Stimulated activated CD4-positive, alpha-beta T cell treated with anti-CD3 and anti-CD28 coated beads, Interleukin-4, amount 100 ng/mL, for 48 hours (primary cell): Measurements from ENCODE around the gene GMDS.

Source experiments
- DNase-seq, 2 donors: peaks; one replicate each; pipeline ENCODE4 v3.0.0-alpha.2; 2020; ENCODE audit warnings: low read depth in 2 of 2

GMDS gene

DNA sequence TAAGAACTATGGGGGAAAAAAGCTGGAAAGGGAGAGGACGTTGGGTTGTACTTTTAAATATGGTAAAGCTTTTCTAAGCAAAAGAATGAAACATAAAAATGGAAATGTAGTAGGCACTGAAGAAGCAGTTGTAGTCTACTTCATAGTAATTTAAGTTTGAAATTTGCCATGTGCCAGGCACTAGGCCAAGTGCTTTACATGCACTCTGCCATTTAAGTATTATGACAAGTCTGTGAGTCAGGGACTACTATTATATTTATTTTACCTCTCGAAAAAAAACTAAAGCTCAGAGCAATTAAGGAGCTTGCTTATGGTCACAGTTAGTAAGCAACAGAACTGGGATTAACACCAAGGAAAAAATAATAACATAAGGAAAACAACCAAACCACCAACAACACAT, 257.8 kb downstream of the GMDS start:
- no peak for DNase-seq

DNA sequence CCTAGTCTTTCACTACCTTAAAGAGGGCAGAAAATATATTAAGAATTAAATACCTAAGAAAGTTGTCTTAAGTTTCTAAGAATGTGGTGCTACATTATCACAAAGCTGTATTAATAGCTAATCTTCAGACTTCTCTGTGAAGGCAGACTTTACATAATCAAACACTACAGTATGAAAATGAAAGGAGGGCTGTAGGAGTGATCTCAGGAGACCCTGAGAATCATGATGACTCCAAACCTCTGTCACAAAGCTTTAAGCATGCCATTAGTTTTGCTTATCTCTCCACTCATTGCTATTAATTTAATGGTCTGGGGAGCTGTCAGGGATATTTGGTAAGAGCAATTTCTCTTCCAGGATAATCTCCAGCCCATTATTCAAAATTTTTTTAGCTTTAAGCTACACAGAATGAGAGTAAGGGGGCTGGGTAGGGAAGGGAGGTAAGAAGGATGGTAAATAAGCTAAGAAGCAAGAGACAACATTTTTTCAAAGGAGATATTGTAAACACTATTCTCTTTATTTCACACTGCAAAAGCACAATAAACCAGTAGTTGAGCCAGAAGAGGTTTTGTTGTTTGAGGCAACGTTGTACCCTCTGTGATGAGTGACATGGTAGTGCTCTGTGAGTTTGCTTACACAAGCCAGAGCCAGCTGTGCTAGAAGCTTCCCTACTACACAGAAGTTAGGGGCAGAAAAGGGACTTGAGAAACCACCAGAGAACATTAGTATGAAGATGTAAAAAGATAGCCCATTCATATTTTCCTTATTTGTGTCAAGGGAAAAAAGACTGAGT, 258.8 kb downstream of the GMDS start:
- no peak for DNase-seq

DNA sequence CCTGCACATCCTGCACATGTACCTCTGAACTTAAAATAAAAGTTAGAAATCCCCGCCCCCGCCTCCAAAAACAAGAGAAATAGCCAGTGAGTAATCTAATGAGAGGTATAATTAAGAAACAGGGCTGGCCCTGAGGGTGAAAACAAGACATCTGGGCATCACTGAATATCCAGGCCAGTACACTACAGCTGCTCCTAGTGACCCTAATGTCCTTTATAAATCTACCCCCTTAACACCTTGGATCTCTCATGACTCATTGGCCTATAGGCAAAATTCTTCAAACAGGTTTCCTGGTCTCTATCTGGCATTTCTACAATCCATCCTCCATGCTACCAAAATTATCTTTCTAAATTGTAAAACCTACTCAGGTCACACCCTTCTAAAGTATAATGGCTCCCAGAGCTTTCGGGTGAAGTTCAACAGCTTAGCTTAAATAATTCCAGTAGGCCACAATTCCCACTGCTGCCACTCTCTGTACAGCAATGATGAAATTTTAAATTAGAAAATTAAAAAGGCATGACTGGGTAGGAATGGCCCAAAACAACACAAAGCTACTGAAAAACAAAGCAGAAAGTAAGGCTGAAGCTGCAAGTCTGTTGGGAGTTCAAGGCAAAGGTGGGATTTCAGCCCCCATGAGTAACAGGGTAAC, 260.9 kb downstream of the GMDS start:
- DNase-seq: no peak

DNA sequence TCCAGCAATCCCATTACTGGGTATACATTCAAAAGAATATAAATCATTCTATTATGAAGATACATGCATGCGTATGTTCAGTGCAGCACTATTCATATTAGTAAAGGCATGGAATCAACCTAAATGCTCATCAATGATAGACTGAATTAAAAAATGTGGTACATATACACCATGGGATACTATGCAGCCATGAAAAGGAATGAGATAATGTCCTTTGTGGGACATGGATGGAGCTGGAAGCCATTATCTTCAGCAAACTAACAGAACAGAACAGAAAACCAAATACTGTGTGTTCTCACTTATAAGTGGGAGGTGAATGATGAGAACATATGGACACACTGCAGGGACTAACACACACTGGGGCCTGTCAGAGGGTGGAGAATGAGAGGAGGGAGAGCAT, 261.6 kb downstream of the GMDS start:
- no peak for DNase-seq

DNA sequence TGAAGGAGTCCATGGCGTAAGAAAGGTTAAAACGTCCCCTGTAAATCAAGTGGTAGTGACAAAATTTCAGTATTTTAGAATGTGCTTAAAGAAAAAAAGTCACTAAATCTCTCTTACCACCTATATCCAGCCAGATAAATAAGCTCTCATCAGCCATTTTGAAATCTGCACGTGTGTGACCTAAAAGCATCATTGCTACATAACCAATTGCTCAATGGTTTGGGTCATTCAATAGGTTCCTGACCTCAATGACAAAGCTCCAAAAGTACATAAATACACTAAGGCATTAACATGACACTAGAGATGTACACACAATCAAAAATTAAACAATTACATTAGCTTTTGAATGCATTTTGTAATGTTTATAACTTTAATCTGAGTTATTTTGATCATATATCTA, 272.4 kb downstream of the GMDS start:
- no peak for DNase-seq

DNA sequence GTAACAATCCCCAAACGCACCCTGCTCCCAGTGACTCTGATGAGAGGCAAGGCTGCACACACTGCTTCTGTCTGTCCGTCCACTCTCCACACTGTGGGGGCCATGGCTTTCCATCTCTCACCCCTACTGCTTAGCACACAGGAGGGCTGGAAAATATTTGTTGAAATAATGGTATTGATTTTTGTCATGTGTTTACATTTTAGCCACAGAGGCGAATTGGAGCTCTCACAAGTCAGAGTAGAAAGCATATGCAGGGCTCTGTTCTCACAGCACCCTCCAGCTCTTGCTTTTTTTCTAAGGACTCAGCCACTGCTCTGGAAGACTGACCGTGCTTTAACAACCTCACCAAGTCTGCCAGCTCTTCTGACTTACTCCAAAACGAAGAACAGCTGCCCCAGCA, 273.8 kb downstream of the GMDS start:
- DNase-seq: no peak

DNA sequence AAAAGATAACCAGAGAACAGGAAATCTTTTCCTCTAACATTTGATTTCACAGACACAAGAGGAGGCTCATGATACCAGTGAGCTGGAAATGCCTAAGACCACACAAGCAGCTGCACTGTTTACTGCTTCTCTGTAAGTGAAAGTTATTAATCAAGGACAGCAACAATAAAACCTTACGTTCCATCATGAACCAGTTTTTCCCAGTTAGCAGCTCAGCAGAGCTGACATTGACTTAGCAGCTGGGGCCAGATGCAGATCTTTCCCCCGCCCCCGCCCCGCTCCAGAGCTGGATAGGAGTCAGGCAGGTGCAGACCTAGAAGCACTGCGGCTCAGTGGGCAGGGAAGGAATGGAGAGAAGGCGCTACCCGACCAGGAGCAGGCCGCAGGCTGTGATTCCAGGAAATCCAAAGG, 275.2 kb downstream of the GMDS start:
- DNase-seq: no peak

DNA sequence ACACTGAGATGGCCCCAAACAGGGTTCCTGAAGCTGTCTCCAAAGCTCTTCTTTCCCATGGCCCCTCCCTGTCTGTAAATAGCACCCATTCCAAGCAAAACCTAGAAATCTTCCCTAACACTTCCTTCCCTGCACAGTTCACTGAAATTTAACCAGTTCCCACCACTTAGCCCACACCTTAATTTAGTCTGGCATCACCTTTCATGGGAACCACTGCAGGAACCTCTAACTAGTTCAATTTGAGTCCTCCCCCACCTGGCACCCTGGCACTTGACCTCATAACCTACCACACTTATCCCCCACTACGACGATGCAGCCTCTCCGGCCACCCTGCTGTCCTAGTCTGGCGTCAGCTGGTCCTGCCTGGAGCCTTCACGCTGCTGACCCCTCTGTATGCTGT, 278.7 kb downstream of the GMDS start:
- no peak for DNase-seq

DNA sequence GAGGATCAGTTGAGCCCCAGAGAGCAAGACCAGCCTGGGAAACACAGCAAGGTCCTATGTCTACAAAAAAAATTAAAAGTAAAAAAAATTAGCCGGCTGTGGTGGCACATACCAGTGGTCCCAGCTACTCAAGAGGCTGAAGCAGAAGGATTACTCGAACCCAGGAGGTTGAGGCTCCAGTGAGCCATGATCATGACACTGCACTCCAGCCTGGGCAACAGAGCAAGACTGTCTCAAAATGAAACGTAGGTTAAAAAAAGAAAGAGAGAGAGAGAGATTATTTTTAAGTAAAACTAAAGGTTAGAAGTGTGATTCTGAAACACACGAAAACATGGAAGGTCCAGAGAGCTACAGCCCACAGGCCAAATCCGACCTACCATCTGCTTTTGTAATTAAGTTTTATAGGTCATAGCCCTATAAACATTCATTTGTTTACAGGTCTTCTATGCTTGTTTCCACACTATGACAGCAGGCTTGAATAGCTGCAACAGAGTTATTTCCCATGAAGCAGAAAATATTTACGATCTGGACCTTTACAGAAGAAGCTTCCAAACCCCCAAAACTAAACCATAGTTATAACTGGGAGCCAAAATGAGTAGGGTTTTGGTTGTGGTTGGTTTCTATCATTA, 279.7 kb downstream of the GMDS start:
- no peak for DNase-seq

DNA sequence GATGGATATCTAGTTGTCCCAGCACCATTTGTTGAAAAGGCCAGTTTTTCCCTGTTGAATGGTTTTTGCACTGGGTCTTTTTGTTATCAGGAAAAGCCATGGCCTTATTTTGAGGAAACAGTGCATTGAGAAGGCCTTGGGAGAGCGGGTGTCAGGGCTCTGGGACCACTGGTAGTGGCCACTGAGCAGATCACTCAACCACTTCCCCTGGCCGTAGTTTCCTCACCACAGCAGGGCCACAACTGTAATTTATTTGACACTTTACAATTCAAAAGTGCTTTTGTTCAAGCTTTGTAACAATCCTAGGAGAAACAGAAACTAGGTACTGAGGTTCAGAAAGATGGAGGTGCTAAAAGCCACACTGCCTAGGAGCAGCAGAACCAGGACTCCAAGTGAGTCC, 281.8 kb downstream of the GMDS start:
- DNase-seq: no peak

DNA sequence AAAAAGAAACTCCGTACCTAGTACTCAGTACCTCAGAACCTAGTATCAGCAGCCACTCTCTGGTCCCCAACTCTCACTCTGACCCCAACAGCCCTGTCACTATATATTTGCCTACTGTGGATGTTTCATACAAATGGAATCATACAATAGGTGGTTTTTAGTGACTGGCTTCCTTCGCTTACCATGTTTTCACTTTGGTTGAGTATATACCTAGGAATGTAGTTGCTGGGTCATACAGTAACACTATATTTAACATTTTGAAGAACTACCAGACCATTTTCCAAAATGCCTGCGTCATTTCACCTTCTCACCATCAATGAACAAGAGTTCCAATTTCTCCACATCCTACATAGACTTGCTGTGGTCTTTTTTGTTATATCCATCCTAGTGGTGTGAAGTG, 283.2 kb downstream of the GMDS start:
- DNase-seq: no peak

DNA sequence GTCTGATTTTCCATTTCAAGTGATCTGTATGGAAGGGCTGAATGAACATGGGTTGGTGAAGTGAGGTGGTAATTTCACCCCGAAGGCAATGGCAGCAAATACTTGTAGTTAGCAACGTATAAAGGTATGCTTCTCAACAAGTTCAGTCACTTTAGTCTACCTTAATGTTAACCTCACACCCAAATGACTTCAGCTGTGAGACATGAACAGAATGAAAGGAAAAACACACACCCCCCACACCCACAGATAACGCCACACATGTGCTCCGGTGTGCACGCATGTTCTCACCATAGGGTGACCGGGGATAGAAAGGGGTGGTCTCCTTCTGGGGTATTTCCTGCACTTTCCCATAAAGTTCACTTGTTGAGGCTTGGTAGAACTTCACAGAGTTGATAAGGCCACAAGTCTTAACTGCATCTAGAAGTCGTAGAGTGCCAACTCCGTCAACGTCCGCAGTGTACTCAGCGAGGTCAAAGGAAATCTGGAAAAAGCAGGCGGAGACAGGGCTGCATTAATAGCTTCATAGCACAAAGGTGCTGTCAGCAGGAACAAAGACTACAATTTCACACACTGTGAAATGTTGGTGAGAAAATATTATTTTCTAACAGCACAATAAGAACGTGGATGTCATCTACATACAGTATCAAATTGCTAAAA, 284.8 kb downstream of the GMDS start:
- DNase-seq: no peak

DNA sequence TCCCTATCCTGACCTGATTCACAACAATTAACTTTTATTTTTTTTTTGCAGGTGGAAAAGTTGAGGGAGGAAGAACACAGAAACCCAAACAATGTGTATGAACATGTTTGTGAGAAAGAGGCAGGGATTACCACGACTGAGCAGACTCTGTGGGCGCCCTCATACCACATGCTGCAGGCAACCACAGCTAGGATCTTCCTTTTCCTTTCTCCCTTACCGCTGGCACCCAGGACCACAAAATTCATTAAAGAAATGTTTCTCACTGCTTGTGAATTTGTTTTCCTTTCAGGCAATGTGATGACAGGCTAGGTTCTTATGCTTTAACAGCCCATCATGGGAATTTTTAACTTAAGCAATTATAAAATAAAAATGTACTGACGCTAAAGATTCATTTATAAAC, 287.1 kb downstream of the GMDS start:
- no peak for DNase-seq

DNA sequence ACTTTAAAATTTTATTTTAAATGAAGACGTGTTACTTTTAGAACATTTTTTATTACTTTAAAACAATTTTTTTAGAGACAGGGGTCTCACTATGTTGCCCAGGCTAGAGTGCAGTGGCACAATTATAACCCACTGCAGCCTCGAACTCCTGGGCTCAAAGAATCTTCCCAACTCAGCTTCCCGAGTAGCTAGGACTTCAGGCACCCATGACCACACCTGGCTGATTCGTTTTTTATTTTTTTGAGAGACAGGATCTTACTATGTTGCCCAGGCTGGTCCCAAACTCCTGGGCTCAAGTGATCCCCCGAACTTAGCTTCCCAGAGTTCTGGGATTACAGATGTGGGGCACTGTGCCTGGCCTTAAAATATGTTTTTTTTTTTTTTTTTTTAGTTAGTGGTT, 287.7 kb downstream of the GMDS start:
- no peak for DNase-seq

DNA sequence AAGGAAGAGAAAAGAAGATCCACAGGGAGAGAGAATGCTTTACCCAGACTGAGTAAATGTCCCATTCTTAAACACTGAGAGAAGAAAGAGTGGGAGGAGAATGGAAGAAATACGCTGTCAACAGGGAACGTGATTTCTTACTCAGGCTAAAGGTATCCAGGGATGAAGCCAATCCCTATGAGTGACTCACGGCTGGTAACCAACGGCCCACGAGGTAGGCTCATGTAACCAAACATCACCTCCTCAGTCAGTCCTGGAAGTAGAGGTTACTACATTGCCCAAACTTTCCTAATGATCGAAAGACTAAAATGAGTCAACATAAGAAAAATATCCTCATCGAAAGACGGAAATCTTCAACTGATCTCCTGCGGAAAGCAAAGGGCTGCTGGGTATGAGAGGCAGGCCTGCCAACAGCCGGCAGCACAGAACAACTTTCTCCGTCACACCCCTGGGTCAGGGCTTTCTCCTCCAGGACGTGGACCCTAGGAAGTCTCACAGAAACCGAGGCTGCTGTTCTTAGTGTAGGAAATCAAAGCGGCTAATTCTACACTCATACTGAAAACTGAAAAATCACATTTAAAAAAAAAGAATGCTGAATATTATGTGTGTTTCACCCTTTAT, 292.6 kb downstream of the GMDS start:
- no peak for DNase-seq

DNA sequence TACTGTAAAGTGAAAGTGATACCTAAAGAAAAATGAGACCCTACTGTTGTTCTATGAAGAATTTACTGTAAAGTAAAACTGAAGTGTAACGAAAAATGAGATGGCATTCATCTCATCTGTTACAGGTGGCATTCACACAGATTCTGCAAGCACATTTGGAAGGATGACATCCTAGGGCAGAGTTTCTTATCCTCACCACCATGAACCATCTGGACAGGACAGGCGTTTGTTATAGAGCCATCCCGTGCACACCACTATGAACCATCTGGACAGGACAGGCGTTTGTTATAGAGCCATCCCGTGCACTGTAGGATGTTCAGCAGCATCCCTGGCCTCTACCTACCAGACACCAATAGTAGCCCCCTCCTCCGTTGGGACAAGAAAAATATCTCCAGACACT, 294.8 kb downstream of the GMDS start:
- DNase-seq: no peak

DNA sequence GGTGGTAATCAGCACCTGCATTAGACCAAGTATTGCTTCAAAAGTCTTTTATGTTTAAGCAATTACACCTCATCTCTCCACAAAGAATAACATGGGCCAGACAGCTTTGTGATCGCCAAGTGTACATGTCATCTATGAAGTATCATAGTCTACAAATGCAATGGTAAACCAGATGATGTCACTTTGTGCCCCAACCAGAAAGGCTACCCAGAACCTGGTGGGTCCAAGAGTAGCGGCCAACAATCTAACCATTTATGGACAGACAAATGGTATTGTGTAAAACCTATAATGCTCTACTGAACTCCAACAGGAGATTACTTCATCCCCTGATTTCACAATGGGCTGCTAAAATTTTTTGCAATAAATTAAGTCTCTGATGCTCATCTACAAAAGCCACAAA, 295.9 kb downstream of the GMDS start:
- no peak for DNase-seq

DNA sequence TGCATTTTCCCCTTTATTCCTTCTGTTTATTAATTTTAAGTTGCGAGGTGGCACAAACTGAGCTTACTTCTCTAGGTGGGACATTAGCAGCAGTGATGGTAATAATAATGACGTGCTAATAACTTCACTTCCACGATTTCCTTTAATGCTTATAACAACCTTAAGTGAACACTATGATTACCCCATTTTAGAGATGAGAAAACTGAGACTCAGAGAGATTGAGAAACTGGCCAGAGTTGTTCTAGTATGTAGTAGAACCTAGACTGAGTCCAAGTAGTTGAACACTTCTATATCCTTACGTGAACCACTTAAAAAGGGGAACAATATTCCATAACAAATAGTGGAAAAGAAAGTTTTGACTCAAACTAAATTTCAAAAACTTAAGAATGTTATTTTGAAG, 297.5 kb downstream of the GMDS start:
- no peak for DNase-seq

DNA sequence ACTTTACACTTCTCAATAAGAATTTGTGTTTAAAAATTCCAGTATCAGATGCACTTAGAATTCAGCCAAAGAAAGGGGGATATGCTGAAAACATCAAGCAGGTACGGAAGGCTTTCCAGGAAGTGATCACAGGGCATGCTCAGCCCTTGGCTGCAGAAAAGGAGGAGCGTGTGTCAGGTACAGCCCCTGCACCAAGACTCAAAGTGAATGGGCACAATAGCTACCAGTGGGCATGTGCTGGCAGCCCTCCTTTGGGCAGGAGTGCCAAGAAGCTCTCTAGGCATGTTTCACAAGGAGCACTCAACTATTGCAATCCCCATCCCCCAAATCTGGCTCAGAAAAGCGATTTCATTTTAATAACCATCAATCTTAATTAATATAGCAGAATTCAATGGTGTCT, 298.8 kb downstream of the GMDS start:
- no peak for DNase-seq

DNA sequence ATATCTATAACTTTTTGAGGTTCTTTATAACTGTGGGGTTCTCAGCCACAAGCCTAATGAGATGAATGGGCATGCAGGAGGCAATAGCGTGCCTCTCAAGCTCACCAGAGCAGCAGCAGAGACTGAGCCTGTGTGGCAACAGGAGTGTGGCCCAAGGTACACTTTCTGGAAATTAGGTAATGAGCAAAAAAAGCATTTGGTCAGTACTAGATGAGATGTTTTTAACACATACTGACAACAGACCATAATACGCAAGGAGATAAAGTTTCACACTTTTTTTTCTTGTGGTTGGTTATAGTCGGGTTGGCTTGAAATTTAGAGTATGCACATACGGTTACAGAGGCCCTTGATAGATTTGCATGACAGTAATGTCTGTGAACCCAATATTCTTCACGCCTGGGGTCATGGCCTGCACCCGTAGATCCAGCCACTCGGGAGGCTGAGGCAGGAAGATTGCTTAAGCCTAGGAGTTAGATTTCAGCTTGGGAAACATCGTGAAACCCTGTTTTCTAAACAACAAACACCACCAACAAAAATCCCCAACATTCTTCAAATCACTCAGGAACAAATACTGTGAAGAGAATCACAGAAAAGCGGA, 300.1 kb downstream of the GMDS start:
- no peak for DNase-seq

DNA sequence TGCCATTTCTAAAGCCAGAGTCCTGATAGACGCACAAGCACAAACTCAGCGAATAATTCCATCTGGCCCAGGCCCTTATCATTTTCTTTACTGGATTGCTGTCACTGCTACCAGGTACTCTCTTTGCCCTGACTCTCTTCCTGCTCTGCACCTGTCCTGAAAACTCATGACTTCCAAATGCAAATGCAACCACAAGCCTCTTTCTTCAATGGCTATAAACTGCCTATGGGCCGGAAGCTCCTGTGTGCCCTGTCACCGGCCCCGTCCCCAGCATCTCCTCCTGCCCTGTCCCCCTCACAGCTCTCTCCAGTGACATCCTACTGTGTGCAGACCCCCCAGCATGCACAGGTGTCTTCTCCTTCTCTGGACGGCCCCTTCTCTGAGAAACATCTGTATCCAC, 302.6 kb downstream of the GMDS start:
- no peak for DNase-seq

DNA sequence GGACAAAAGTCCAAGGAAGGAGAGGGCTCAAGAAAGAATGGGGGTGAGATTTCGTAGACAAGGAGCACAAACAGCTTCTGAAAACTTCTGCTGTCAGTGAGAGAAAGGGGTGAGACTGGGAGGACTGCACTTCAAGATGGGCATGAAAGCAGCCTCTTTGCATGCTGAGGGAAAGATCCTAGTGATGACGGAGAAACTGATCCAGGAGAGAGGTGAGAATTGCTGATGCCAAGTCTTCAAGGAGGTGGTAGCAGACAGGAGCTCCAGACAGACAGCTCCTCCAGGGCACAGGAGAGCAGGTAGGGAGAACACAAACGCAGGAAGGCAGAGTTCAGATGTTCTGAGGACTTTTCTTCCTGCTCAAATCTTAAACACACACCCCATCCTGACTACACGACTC, 303.9 kb downstream of the GMDS start:
- DNase-seq: no peak
